Type B pancreatic cell (in vitro differentiated cells): ENCODE measurements around the gene SCN8A. TPM values are rescaled to one million over a fixed set of nuclear protein-coding genes. Genes with fewer than 3 reads are reported as not detected.

Source experiments
- DNase-seq: peaks from one replicate; pipeline ENCODE4 v3.0.0; 2021; ENCODE audit warnings: mixed read lengths; ENCODE audit not compliant: unreplicated experiment; ENCODE audit errors: extremely low spot score
- H3K27ac Mint-ChIP-seq: 2 replicates; pipeline ENCODE4 v1.8.0; 2021; ENCODE audit warnings: mild to moderate bottlenecking, mixed read lengths
- H3K27me3 Mint-ChIP-seq: 2 replicates; pipeline ENCODE4 v1.8.0; 2021; ENCODE audit warnings: mixed read lengths
- H3K36me3 Mint-ChIP-seq: 2 replicates; pipeline ENCODE4 v1.8.0; 2021; ENCODE audit warnings: mixed read lengths
- H3K4me1 Mint-ChIP-seq: one replicate; pipeline ENCODE4 v1.8.0; 2021; ENCODE audit warnings: mixed read lengths; ENCODE audit not compliant: unreplicated experiment
- H3K4me3 Mint-ChIP-seq: 2 replicates; pipeline ENCODE4 v1.8.0; 2021; ENCODE audit warnings: mild to moderate bottlenecking, mixed read lengths
- H3K9me3 Mint-ChIP-seq: 2 replicates; pipeline ENCODE4 v1.8.0; 2021; ENCODE audit warnings: mixed read lengths
- CTCF ChIP-seq: fragments of 200-600 bp; sonication (generic); conservative IDR thresholded peaks from 2 replicates; pipeline ENCODE4 v1.5.0; 2021; ENCODE audit warnings: antibody characterized with exemption, mild to moderate bottlenecking
- total RNA-seq: library from RNA; stranded (reverse); gene quantifications from 2 replicates; pipeline ENCODE4 v1.2.1, GENCODE V29; 2021; ENCODE audit warnings: low replicate concordance

Gene SCN8A
- total RNA-seq, 1 donor from 2014 or later, result 3.9 TPM

GRCh38 chr12:51620448-51620847 lies 29.4 kb downstream of the SCN8A start:
- H3K9me3 Mint-ChIP-seq, result no peaks in the 10 kb centered on the region
- H3K27me3 Mint-ChIP-seq, result no peaks in the 10 kb centered on the region
- TF ChIP-seq CTCF, result no peak
- no peak for DNase-seq
- no peaks in the 10 kb centered on the region for H3K4me1 Mint-ChIP-seq
- no peak overlapping the region for H3K27ac Mint-ChIP-seq
- no peaks in the 10 kb centered on the region for H3K36me3 Mint-ChIP-seq
- no peak overlapping the region for H3K4me3 Mint-ChIP-seq

- no peak overlapping the region for H3K4me3 Mint-ChIP-seq
- H3K27me3 Mint-ChIP-seq, result no peaks in the 10 kb centered on the region
- no peak overlapping the region for H3K27ac Mint-ChIP-seq
- H3K4me1 Mint-ChIP-seq, result no peaks in the 10 kb centered on the region
- H3K9me3 Mint-ChIP-seq, result no peaks in the 10 kb centered on the region
- no peak for DNase-seq
- H3K36me3 Mint-ChIP-seq, result no peaks in the 10 kb centered on the region
- no peak for TF ChIP-seq CTCF
Observed at GRCh38 chr12:51621156-51621922, 30.3 kb downstream of the SCN8A start.

- H3K27ac Mint-ChIP-seq, result no peak overlapping the region
- H3K4me3 Mint-ChIP-seq, result no peak overlapping the region
- DNase-seq, result no peak
- H3K36me3 Mint-ChIP-seq, result no peaks in the 10 kb centered on the region
- H3K9me3 Mint-ChIP-seq, result no peaks in the 10 kb centered on the region
- H3K27me3 Mint-ChIP-seq, result no peaks in the 10 kb centered on the region
- H3K4me1 Mint-ChIP-seq, result no peaks in the 10 kb centered on the region
- TF ChIP-seq CTCF, result no peak
Observed at GRCh38 chr12:51622564-51622963, 31.5 kb downstream of the SCN8A start.

DNA sequence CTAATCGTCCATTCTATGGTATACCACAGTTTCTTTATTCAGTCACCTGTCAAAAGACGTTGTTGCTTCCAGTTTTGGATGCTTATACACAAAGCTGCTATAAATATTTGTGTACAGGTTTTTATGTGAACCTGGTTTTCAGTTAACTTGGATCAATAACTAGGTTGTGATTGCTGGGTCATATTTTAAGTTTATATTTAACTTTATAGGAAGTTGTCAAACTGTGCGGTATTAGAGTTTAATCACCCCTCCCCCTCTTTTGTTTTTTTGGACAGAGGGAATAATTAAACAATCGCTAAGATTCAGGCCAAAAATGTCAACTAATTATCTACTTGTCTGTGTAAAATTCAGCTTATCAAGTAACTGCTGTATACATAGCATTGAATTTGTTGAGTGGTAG lies 34.3 kb downstream of the SCN8A start:
- Mint-ChIP-seq H3K27me3 (peaks cover 3% of the 10 kb centered on the region), H3K4me3 (no peak overlapping the region), H3K27ac (no peak overlapping the region)

DNA sequence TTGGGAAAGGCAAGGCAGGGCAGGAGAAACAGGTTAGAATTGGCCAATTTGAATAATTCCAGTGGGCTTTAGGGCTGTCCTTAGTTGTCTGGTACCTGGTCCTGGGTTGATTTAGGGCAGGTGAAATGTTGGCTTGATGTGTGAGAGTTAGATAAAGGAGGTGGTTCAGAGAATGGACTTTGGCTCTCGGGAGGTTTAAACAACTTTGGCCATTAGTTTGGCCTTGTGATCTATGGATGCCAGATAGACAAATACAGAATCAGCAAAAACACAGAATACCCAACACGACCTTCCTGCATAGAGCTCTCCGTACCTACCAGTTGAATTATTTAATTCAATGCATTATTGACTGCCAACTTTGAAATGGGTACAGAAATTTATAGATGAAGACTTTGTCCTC lies 35.1 kb downstream of the SCN8A start:
- no peak overlapping the region for H3K4me3 Mint-ChIP-seq
- no peak for TF ChIP-seq CTCF
- DNase-seq, result no peak
- peak overlapping the region; percentile 25 for H3K27ac Mint-ChIP-seq
- peaks cover 3% of the 10 kb centered on the region for H3K27me3 Mint-ChIP-seq
- no peaks in the 10 kb centered on the region for H3K4me1 Mint-ChIP-seq
- no peaks in the 10 kb centered on the region for H3K36me3 Mint-ChIP-seq
- H3K9me3 Mint-ChIP-seq, result no peaks in the 10 kb centered on the region

More for the DNA sequence above, 34.3 kb downstream of the SCN8A start:
- no peaks in the 10 kb centered on the region for H3K4me1 Mint-ChIP-seq
- H3K36me3 Mint-ChIP-seq, result no peaks in the 10 kb centered on the region
- no peaks in the 10 kb centered on the region for H3K9me3 Mint-ChIP-seq
- TF ChIP-seq CTCF, result no peak
- DNase-seq, result no peak
